GM18951 (cell line): ENCODE data around the gene GPR55.

Source experiments
- POLR2A ChIP-seq: IDR thresholded peaks from 4 replicates; pipeline ENCODE4 v1.6.1; 2011; ENCODE audit warnings: mild to moderate bottlenecking; ENCODE audit not compliant: insufficient read length, insufficient read depth; ENCODE audit errors: extremely low read depth
- in situ Hi-C: fragments of 300-500 bp; cut with MboI; formaldehyde crosslinking; loops from one replicate; pipeline ENCODE4 v1.12.0; 2022; ENCODE audit warnings: low sequenced_read_pairs, mixed read lengths, inconsistent platforms; ENCODE audit not compliant: unreplicated experiment

Gene GPR55

DNA sequence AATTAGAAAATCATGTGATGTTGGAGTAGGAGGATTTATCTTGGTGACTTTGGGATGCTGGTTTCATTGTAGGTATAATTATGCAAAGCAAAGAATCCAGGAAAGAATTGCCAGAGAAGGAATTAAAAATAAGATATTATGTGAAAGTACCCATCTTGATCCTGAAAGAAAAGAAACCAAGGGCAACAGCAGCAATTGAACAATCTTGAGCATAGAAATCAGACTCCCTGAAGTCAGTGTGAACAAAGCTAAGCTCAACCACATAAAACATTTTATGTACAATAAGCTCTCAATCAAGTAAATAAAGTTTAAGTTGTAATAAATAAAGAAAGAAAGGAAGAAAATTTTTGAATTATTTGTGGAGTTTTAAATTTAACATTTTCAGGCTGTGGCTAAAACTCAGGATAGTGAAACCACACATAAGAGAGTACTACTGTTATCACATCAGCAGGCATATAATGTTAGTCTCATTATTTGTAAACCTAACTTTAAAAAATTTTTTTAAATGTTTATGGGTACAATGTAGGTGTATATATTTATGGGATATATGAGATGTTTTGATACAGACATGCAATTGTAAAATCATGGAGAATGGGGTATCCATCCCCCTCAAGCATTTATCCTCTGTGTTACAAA, 32.8 kb upstream of the GPR55 start:
- in situ Hi-C loops = no loop called here

DNA sequence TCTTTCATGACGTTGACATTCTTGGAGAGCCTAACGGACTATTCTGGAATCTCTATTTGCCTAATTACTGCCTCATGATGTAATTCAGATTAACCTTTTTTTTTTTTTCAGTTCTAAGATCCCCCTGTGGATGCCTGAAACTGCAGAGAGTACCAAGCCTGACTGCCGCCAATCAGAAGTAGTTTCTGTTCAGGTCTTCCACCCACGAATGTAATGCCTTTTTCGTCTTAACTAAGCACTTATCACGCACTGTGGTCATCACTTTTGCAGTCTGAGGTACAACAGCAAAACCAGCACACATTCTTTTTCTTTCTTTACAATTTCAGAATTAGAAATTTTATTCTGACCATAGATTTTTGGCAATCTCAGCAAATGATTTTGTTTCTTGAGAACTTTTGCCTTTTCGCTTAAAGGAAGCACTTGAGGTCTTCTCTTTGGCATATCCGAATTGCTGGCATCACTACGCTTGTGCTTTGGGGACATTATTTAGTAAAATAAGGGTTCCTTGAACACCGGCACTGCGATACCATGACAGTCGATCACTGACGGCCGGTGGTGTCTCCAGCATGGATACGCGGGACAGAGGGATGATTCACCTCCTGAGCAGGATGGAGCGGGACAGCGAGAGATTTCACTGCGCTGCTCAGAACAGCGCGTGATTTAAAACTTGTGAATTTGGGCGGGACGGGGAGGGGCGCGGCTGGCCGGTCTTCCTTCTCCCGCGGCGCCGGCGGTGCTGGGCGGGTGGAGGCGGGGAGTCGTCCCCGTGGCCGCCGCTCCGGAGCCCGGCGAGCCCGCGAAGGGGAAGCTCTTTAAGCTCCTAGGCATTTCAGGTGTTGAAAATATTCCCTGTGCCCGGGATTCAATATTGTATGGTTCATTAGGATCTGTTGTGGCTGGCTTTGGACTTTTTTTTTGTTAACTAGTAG, 32.0 kb upstream of the GPR55 start:
- TF ChIP-seq POLR2A = peak; percentile 53
- in situ Hi-C loops = no loop called here

More for the DNA sequence above, 32.8 kb upstream of the GPR55 start:
- TF ChIP-seq POLR2A = no peak

DNA sequence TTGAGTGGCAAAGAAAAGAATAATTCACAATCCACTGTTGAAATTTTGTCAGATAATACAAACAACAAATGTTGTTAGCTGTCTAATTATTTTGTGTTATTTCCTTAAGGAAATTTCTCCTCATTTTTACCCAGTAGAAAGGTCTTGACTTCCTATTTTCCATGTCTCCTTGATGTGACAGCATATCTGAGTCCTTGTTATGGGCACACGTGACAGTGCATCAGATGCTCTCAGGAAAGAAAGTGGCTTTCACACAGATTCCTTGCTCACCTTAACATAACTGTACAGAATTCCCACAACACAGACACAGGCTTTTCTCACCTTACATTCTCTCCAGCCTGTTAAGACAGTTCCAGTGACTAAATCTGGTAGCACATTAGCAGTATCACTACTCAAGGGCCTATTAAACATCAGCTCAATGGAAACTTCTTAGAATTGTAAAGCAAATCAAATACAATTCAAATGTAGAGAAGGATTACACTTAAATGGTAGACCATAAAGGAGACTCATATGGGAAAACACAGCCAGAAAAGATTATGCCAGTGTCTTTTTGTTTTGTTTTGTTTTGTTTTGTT, 30.2 kb upstream of the GPR55 start:
- in situ Hi-C loops = no loop called here
- no peak for TF ChIP-seq POLR2A

DNA sequence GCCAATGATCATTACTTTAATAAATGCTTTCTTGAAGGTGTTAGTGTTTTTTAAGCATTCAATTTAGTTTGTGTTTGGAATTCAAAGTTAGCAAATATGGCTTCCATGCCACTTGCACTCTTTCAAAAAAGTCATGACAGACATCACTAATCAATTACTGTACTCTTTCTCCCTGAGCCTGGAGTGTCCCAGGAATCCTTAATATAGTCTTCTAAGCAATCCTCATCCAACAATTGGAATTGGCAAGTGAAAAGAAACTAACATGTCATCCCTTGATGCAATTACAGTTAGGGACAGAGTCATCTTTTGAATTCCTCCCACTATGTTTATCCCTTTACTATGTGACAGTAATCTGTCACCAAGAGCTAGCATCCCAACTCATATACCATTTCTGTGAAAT, 29.7 kb upstream of the GPR55 start:
- TF ChIP-seq POLR2A = no peak
- in situ Hi-C loops = loop anchor here (5.0 kb wide), 1 partner anchor 33 kb away; no protein-coding TSS in a partner anchor

DNA sequence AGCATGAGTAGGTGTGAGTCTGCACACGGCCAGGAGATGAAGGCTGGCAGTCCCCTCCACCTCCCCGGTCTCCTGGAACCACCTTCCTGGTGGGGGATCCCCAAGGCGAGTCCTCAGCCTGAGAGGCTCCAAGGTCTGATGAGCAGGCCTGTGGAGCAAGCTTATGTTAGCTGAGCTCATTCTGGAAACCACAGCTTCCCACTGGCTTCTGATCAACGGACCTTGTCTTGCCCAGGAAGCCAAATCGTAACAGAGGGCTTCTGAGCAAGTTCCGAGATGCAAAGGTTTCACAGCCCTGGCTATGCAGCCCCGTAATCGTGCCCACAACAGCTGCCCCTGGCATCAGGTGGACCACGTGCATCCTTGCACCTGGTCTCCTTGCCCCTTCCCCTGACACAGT, 28.8 kb upstream of the GPR55 start:
- in situ Hi-C loops = loop anchor here (5.0 kb wide), 1 partner anchor 33 kb away; no protein-coding TSS in a partner anchor
- peak; percentile 33 for TF ChIP-seq POLR2A

DNA sequence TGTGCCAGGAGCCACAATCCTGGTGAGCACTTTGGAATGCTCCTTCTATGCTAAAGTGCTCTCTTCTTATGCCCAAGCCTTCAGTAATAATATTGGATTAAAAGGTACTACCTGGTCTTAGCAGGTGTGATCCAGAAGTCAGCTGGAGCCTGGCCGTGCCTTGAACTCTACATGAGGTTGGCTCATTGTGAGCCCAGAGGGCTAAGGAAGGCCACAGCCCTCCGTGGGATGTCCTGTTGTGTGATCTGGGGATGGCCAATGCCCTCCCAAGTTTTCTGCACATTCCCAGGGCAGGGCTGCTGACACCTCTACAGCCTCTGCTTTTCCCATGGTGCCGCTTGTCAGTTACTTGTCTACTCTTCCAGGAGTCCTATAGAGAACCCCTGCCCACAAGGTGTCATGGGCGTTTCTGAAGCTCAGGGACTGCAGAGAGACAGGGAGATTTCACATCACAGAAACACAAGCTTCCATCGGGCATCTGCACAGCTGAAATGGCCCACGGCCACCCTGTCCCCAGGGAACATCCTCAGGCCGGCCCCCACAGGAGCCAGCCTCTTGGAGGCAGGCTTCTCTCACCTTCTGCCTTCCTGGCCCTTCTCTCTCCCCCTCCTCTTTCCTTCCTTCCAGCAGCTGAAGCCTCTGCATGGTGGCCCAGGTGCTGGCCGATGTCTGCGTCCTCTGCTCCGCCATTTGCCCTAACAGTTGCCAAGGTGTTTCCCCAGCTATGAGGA, 27.3 kb upstream of the GPR55 start:
- TF ChIP-seq POLR2A = no peak
- in situ Hi-C loops = loop anchor here (5.0 kb wide), 1 partner anchor 35 kb away; no protein-coding TSS in a partner anchor

DNA sequence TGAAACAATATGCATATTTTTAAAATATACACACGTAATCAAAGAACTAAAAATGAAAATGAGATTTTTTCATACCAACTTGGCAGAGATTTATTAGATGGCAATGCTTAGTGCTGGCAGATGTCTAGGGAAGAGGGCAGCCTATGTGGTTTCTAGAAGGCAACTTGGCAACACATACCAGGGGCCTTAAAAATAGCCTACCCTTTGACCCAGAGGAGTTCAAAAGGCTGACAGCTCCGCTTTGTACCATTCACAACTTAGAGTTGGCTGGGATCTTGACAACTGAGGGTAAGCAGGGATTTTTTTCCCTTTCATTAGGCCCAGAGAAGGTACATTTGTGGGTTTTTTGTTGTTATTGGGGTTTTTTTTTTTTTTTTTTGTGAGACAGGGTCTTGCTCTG, 26.4 kb upstream of the GPR55 start:
- in situ Hi-C loops = loop anchor here (5.0 kb wide), 1 partner anchor 36 kb away; no protein-coding TSS in a partner anchor
- TF ChIP-seq POLR2A = no peak

DNA sequence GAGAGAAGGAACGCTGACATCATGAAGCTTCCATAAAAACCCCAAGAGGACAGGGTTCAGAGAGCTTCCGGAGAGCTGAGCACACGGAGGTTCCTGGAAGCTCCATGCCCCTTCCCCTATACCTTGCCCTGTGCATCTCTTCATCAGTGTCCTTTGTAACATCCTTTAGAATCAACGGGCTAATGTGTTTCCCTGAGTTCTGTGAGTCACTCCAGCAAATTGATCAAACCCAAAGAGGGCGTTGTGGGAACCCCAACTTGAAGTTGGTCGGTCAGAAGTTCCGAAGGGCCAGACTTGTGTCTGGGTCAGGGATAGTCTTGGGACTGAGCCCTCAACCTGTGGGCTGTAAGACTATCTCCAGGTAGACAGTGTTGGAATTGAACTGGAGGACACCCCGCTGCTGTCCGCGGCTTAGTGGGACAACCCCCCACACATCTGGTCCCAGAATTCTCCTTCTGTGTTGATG, 25.9 kb upstream of the GPR55 start:
- in situ Hi-C loops = loop anchor here (5.0 kb wide), 1 partner anchor 36 kb away; no protein-coding TSS in a partner anchor

DNA sequence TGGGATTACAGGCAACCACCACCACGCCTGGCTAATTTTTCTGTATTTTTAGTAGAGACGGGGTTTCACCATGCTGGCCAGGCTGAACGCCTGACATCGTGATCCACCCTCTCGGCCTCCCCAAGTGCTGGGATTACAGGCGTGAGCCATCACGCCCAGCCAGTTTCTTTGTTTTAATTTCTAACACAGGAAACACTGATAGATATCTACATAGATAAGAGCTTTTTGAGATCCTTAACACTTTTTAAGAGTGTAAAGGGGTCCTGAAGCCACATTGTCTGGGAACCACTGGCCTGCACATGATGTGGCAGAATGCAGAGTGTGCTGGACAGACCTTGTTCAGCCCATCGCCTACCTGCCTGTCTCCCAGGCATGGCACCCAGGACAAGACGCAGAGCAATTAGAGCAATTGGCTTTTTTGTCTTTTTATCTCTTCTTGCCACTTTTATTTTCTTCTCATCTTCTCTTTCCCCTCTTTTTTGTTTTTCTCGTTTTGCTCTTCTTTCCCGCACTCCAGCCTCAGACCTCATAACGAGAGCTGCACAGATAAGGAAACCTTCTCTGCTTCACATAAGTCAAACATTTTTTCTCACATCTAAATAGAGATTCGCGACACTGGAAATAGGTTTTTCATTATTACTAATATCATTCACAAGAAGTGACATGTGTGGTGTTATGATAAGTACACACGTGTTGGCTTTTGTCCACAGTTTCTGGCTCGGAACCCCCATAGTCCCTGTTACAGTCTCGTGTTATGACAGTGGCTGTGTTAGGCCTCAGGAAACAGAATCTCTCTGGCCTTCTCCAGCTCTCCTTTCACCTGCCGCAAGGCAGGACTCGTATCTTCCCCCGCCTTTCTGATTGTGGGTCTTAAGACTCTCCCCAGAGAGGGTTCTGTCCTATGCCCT, 25.2 kb upstream of the GPR55 start:
- in situ Hi-C loops = loop anchor here (5.0 kb wide), 1 partner anchor 37 kb away; no protein-coding TSS in a partner anchor

More for the DNA sequence above, 25.9 kb upstream of the GPR55 start:
- TF ChIP-seq POLR2A = no peak

DNA sequence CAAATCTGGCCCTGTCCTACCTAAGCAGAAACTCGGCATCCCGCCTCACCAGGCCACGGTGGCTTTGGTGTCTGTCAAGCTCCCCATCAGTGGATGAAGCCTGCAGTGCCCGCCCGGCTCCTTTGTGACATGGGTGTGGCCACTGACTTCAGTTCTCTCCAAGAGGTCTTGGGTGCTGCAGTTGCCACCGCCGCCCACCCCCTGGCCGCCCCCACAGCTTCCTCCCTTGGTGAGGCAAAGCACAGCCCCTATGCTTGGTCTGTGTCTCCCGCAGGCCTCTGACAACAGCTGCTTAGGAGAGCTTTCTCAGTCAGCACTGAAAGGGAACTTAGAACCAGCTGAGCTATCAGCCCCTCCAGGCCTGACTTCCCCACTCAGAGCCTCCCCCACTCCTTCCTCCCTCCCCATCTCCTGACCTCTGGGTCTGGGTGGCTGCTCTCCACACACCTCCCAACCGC, 22.9 kb upstream of the GPR55 start:
- in situ Hi-C loops = no loop called here

More for the DNA sequence above, 25.2 kb upstream of the GPR55 start:
- no peak for TF ChIP-seq POLR2A

DNA sequence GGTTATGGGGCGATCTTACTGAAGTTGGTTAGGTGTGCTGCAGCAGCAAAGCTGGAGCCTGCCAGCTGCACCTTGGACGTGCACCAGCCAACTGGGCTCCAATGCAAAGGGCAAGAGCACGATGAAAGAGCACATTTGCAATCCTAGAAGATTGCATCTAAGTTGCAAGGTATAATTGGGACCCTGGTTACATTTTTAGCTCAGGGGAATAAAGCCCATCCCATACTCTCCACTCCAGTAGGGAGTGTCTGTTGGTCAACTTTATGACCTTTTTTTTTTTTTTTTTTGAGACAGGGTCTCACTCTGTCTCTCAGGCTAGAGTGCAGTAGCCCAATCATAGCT, 22.2 kb upstream of the GPR55 start:
- in situ Hi-C loops = no loop called here
- TF ChIP-seq POLR2A = peak; percentile 10

More for the DNA sequence above, 22.9 kb upstream of the GPR55 start:
- TF ChIP-seq POLR2A = peak; percentile 39
